Sigmoid colon (tissue), 7 donors: ENCODE measurements around the gene TMEM63A. TPM values are rescaled to one million over a fixed set of nuclear protein-coding genes. Genes with fewer than 3 reads are reported as not detected.

Experiments
- DNase-seq: peaks from one replicate; pipeline ENCODE4 v3.0.0-alpha.2; 2019
- H3K27ac ChIP-seq, 4 donors: fragments of 200-600 bp; sonication (generic); one replicate each; pipeline ENCODE4 v1.5.1; 2016 to 2019; ENCODE audit warnings: mild to moderate bottlenecking in 1 of 4
- H3K27me3 ChIP-seq, 3 donors: fragments of 200-600 bp; sonication (generic); one replicate each; pipeline ENCODE4 v1.5.1; 2019; ENCODE audit warnings: mild to moderate bottlenecking in 1 of 3
- H3K36me3 ChIP-seq, 4 donors: fragments of 200-600 bp; sonication (generic); one replicate each; pipeline ENCODE4 v1.5.1; 2016 to 2019
- H3K4me1 ChIP-seq, 4 donors: fragments of 200-600 bp; sonication (generic); one replicate each; pipeline ENCODE4 v1.5.1; 2017 to 2019
- H3K4me3 ChIP-seq, 4 donors: fragments of 200-600 bp; sonication (generic); one replicate each; pipeline ENCODE4 v1.5.1; 2017 to 2019; ENCODE audit warnings: mild to moderate bottlenecking in 2 of 4, moderate library complexity in 1 of 4
- H3K9me3 ChIP-seq, 4 donors: fragments of 200-600 bp in 3 of 4; sonication (generic) in 3 of 4; one replicate each; pipeline versions ENCODE4 v1.5.1 to v1.6.1; 2013 to 2019
- CTCF ChIP-seq, 4 experiments: fragments of 450-650 bp in 3 of 4; fragments of 200-600 bp in 1 of 4; IDR thresholded peaks; one replicate each; pipeline ENCODE4 v1.5.1; 2016 to 2019; ENCODE audit warnings: antibody characterized with exemption in 4 of 4, mild to moderate bottlenecking in 3 of 4, moderate library complexity in 2 of 4
- EP300 ChIP-seq, 4 donors: sonication (generic); formaldehyde crosslinking; IDR thresholded peaks; one replicate each; pipeline ENCODE4 v1.6.1; 2017; ENCODE audit warnings: antibody characterized with exemption in 4 of 4
- POLR2A ChIP-seq, 2 donors: fragments of 450-650 bp; IDR thresholded peaks; one replicate each; pipeline ENCODE4 v1.6.1; 2016; ENCODE audit warnings: antibody characterized with exemption in 2 of 2, mild to moderate bottlenecking in 2 of 2, moderate library complexity in 2 of 2
- POLR2AphosphoS5 ChIP-seq, 4 donors: sonication (generic); formaldehyde crosslinking; IDR thresholded peaks; one replicate each; pipeline ENCODE4 v1.6.1; 2017; ENCODE audit warnings: antibody characterized with exemption in 4 of 4
- WGBS, 2 donors: extraction: QIAGEN DNeasy Blood & Tissue Kit; methylation state at CpG; one replicate each; pipeline ENCODE4 v1.1.7; 2013; 5-methylcytosine and 5-hydroxymethylcytosine counted together
- intact Hi-C: fragments of 100-400 bp; cut with DNase I; formaldehyde crosslinking; loops from one replicate; pipeline ENCODE4 v1.15.1; 2023
- polyA plus RNA-seq, 3 donors: library from polyadenylated mRNA; stranded (reverse); fragments of 200-250 nt; gene quantifications; one replicate each; pipeline ENCODE4 v1.2.3, GENCODE V29; 2013
- total RNA-seq, 4 donors: library from RNA; depleted of rRNA; stranded (reverse); fragments of >200 nt; gene quantifications; one replicate each; pipeline ENCODE4 v1.1.0, GENCODE V29; 2016
- donor health status: healthy with polysubstance abuse.
- donor health status: Bipolar disorder and iron deficiency.
- donor health status: healthy.

Gene TMEM63A
- total and polyA plus RNA-seq, 7 donors, result 3.0 to 103 (median 35.9) TPM

- no peak for DNase-seq
- Histone ChIP-seq H3K27me3 (no peaks in the 10 kb centered on the region), H3K4me3 (no peak overlapping the region), H3K27ac (no peak overlapping the region), H3K36me3 (peaks cover 13 to 93% (median 30%) of the 10 kb centered on the region in 4 donors), H3K9me3 (no peaks in the 10 kb centered on the region), H3K4me1 (peaks cover 0 to 3% (median 1%) of the 10 kb centered on the region in 4 donors)
- TF ChIP-seq POLR2AphosphoS5 (IDR thresholded peaks at IDR 0.05) (no peak), EP300 (IDR thresholded peaks at IDR 0.05) (no peak), CTCF (IDR thresholded peaks at IDR 0.05) (no peak), POLR2A (IDR thresholded peaks at IDR 0.05) (no peak)
- intact Hi-C loops, result no loop called here
- 57 to 66% methylated on average over 3 of the region's 3 CpGs for WGBS, 2 donors
Measured at GRCh38 chr1:225872075-225872430, 10.1 kb downstream of the TMEM63A start.

DNA sequence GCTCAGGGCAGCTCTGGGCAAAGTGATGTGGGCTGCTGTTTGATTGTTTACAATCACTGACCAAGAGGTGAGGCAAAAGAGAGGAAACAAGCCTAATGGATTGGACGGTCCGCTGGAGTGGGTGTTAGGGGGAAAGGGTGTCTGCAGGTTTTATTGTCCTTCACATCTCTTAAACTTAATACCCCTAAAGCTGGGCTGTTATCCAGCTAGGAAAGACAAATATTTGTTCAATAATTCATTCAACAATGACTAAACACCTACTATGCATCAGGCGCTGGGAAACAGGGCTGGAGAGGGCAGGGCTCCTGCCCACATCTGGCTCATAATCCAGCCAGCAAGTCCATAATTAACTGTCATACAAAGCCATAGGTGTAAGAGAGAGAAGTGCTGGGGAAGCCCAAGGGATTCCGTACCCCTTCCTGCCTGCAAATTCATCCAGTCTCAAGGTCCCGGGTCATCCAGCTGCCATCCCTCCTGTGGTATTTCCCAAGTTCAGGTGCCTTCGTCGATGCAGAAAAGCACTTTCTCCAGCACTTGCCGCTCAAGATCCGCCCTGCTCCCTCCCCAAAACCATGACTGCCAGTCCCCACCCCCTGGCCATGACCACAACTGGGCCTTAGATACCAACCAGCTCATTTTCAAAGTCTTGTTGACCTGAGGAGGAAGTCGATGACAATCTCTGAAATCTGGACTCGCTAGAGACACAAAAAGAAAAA lies 10.7 kb downstream of the TMEM63A start:
- no peaks in the 10 kb centered on the region for H3K27me3 ChIP-seq
- intact Hi-C loops, result no loop called here
- H3K4me3 ChIP-seq, result no peak overlapping the region
- WGBS, 2 donors, result 66 to 72% methylated on average over 11 of the region's 11 CpGs
- peaks cover 19 to 94% (median 32%) of the 10 kb centered on the region in 4 donors for H3K36me3 ChIP-seq
- H3K9me3 ChIP-seq, result no peaks in the 10 kb centered on the region
- TF ChIP-seq CTCF (IDR thresholded peaks at IDR 0.05), result no peak
- no peak for TF ChIP-seq POLR2A (IDR thresholded peaks at IDR 0.05)
- no peak for TF ChIP-seq EP300 (IDR thresholded peaks at IDR 0.05)
- no peak for TF ChIP-seq POLR2AphosphoS5 (IDR thresholded peaks at IDR 0.05)
- no peaks in the 10 kb centered on the region for H3K4me1 ChIP-seq
- DNase-seq, result no peak
- no peak overlapping the region for H3K27ac ChIP-seq

DNA sequence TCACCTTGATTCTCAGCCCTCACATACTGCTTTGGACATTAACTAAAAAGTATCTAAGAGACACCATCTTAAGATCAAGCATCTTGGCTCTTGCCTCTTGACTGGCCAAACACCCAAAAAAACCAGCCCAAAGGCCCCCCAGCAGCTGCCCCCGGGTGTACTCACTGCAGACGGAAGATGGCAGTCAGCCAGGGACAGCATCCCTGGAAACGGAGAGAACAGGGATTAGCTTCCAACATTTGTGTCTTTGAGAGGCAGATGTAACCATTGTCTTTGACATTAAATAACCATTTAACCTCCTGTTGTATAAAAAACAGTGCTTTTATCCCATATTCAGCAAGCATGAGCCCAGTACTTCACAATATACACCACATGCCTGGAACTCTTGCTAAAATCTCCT lies 11.3 kb downstream of the TMEM63A start:
- DNase-seq, result no peak
- Histone ChIP-seq H3K9me3 (no peaks in the 10 kb centered on the region), H3K27me3 (no peaks in the 10 kb centered on the region), H3K4me1 (no peaks in the 10 kb centered on the region), H3K4me3 (no peak overlapping the region), H3K27ac (no peak overlapping the region), H3K36me3 (peaks cover 19 to 94% (median 28%) of the 10 kb centered on the region in 4 donors)
- 63 to 76% methylated on average over 3 of the region's 3 CpGs for WGBS, 2 donors
- TF ChIP-seq EP300 (IDR thresholded peaks at IDR 0.05) (no peak), POLR2A (IDR thresholded peaks at IDR 0.05) (no peak), CTCF (IDR thresholded peaks at IDR 0.05) (no peak), POLR2AphosphoS5 (IDR thresholded peaks at IDR 0.05) (no peak)
- intact Hi-C loops, result no loop called here

GRCh38 chr1:225868631-225869330 lies 13.4 kb downstream of the TMEM63A start:
- intact Hi-C loops, result no loop called here
- Histone ChIP-seq H3K36me3 (peaks cover 19 to 91% (median 25%) of the 10 kb centered on the region in 4 donors), H3K9me3 (no peaks in the 10 kb centered on the region), H3K27me3 (no peaks in the 10 kb centered on the region), H3K4me3 (no peak overlapping the region), H3K27ac (no peak overlapping the region), H3K4me1 (peaks cover 0 to 11% (median 6%) of the 10 kb centered on the region in 4 donors)
- WGBS, 2 donors, result 88 to 93% methylated on average over 8 of the region's 8 CpGs
- no peak for TF ChIP-seq POLR2A (IDR thresholded peaks at IDR 0.05)
- no peak for TF ChIP-seq POLR2AphosphoS5 (IDR thresholded peaks at IDR 0.05)
- no peak for TF ChIP-seq EP300 (IDR thresholded peaks at IDR 0.05)
- no peak for TF ChIP-seq CTCF (IDR thresholded peaks at IDR 0.05)
- DNase-seq, result no peak
